Mesothelial cell of epicardium (in vitro differentiated cells): Measurements from ENCODE around the gene FOXP1. TPM values are rescaled to one million over a fixed set of nuclear protein-coding genes. Genes with fewer than 3 reads are reported as not detected.

ENCODE experiments used
- DNase-seq, 2 experiments: peaks; one replicate each; pipeline ENCODE4 v3.0.0; 2021; ENCODE audit warnings: low spot score in 2 of 2; ENCODE audit not compliant: unreplicated experiment in 2 of 2
- H3K27ac Mint-ChIP-seq: 2 replicates; pipeline ENCODE4 v1.8.0; 2021; ENCODE audit warnings: mixed read lengths
- H3K27me3 Mint-ChIP-seq: 2 replicates; pipeline ENCODE4 v1.8.0; 2021; ENCODE audit warnings: low read depth, mixed read lengths
- H3K36me3 Mint-ChIP-seq: 2 replicates; pipeline ENCODE4 v1.8.0; 2021; ENCODE audit warnings: mixed read lengths
- H3K4me1 Mint-ChIP-seq: 2 replicates; pipeline ENCODE4 v1.8.0; 2021; ENCODE audit warnings: mixed read lengths
- H3K4me3 Mint-ChIP-seq: 2 replicates; pipeline ENCODE4 v1.8.0; 2021; ENCODE audit warnings: mild to moderate bottlenecking, moderate library complexity, mixed read lengths
- H3K9me3 Mint-ChIP-seq: 2 replicates; pipeline ENCODE4 v1.8.0; 2021; ENCODE audit warnings: mixed read lengths
- CTCF ChIP-seq: fragments of 200-600 bp; sonication (generic); IDR thresholded peaks from one replicate; pipeline ENCODE4 v1.5.0; 2021; ENCODE audit warnings: antibody characterized with exemption; ENCODE audit not compliant: unreplicated experiment
- total RNA-seq: library from RNA; stranded (reverse); gene quantifications from 3 replicates; pipeline ENCODE4 v1.2.1, GENCODE V29; 2021

The FOXP1 gene
- total RNA-seq, 1 donor from 2014 or later = 187 TPM

- DNase-seq = no peak
- no peaks in the 10 kb centered on the region for H3K27me3 Mint-ChIP-seq
- TF ChIP-seq CTCF = no peak
- peaks cover 42% of the 10 kb centered on the region for H3K4me1 Mint-ChIP-seq
- H3K36me3 Mint-ChIP-seq = peaks cover 14% of the 10 kb centered on the region
- H3K9me3 Mint-ChIP-seq = no peaks in the 10 kb centered on the region
- H3K4me3 Mint-ChIP-seq = no peak overlapping the region
- peak overlapping the region; percentile 72 for H3K27ac Mint-ChIP-seq
Measured at GRCh38 chr3:71238355-71238757, 345.2 kb downstream of the FOXP1 start.

- no peak overlapping the region for H3K4me3 Mint-ChIP-seq
- no peak for DNase-seq
- peaks cover 14% of the 10 kb centered on the region for H3K36me3 Mint-ChIP-seq
- H3K9me3 Mint-ChIP-seq = no peaks in the 10 kb centered on the region
- no peak for TF ChIP-seq CTCF
- no peaks in the 10 kb centered on the region for H3K27me3 Mint-ChIP-seq
- peaks cover 35% of the 10 kb centered on the region for H3K4me1 Mint-ChIP-seq
- peak overlapping the region; percentile 72 for H3K27ac Mint-ChIP-seq
Measured at GRCh38 chr3:71237672-71238071, 345.9 kb downstream of the FOXP1 start.

DNA sequence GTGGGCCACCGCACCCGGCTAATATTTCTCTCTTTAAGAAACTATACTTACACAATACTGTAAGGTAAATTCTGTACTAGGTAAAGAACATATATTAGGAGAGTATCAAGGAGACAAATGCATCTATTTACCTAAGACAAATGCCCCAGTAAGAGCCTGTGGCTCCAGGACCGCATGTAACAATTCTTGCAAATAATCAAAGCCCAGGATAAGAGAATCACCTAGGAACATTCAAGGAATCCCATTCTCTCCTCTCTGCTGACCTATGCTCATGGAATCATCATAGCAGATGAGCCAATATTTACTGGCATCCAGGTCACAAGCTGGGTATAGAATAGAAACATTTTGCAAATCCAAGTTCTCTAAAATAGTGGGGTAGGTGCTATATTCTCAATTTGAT lies 347.7 kb downstream of the FOXP1 start:
- Mint-ChIP-seq H3K4me3 (no peak overlapping the region), H3K36me3 (peaks cover 16% of the 10 kb centered on the region), H3K9me3 (no peaks in the 10 kb centered on the region), H3K27ac (no peak overlapping the region), H3K27me3 (no peaks in the 10 kb centered on the region), H3K4me1 (peaks cover 34% of the 10 kb centered on the region)
- DNase-seq = no peak
- TF ChIP-seq CTCF = no peak

GRCh38 chr3:71232895-71233294 lies 350.6 kb downstream of the FOXP1 start:
- H3K4me3 Mint-ChIP-seq = no peak overlapping the region
- DNase-seq = no peak
- H3K27me3 Mint-ChIP-seq = no peaks in the 10 kb centered on the region
- H3K27ac Mint-ChIP-seq = no peak overlapping the region
- TF ChIP-seq CTCF = no peak
- H3K36me3 Mint-ChIP-seq = peaks cover 13% of the 10 kb centered on the region
- peaks cover 44% of the 10 kb centered on the region for H3K4me1 Mint-ChIP-seq
- no peaks in the 10 kb centered on the region for H3K9me3 Mint-ChIP-seq

DNA sequence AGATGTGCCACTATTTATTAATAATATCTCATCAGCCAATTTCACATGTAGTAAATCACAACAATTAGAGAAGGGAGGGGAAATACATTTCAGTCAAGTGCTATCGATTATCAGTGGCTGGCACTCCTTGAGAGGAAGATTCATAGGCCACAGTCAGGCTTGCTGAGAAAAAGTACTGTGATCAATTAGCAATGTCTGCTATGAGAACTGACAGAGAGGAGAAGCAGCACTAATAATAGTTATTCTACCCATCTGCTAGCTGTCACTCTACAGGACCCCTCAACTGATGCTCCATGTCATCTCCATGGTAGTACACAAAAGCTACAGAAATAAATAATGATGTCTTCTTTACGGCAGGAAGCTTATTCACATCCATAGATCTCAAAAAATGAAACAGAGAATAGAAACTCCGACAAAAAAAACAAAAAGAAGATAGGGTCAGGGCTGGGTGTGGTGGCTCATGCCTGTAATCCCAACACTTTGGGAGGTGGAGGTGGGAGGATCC lies 351.3 kb downstream of the FOXP1 start:
- Mint-ChIP-seq H3K36me3 (peaks cover 13% of the 10 kb centered on the region), H3K4me3 (no peak overlapping the region), H3K27me3 (no peaks in the 10 kb centered on the region), H3K4me1 (peaks cover 40% of the 10 kb centered on the region), H3K27ac (no peak overlapping the region), H3K9me3 (no peaks in the 10 kb centered on the region)
- no peak for DNase-seq
- TF ChIP-seq CTCF = no peak

- H3K36me3 Mint-ChIP-seq = peaks cover 13% of the 10 kb centered on the region
- no peak overlapping the region for H3K27ac Mint-ChIP-seq
- peaks cover 43% of the 10 kb centered on the region for H3K4me1 Mint-ChIP-seq
Measured at GRCh38 chr3:71231680-71232079, 351.8 kb downstream of the FOXP1 start.

More at GRCh38 chr3:71231680-71232079, 351.8 kb downstream of the FOXP1 start:
- Mint-ChIP-seq H3K4me3 (no peak overlapping the region), H3K27me3 (no peaks in the 10 kb centered on the region), H3K9me3 (no peaks in the 10 kb centered on the region)
- TF ChIP-seq CTCF = no peak
- DNase-seq = no peak
